GM13977 (cell line): ENCODE results near the gene BLACAT1.

Experiments used
- DNase-seq: peaks from one replicate; pipeline ENCODE4 v3.0.0; 2012; ENCODE audit warnings: low spot score
- in situ Hi-C: fragments of 300-500 bp; cut with MboI; formaldehyde crosslinking; loops from one replicate; pipeline ENCODE4 v1.12.0; 2022; ENCODE audit warnings: low sequenced_read_pairs, low pct_unique_long_range_greater_than_20kb, mixed read lengths, inconsistent platforms; ENCODE audit not compliant: unreplicated experiment
- TF ChIP-seq, protein P1 (sequence below): IDR thresholded peaks from 2 replicates; pipeline ENCODE4 v1.5.1; 2012; ENCODE audit warnings: mild to moderate bottlenecking, control low read depth; ENCODE audit not compliant: insufficient read depth; ENCODE audit errors: extremely low read depth, missing control alignments

The BLACAT1 gene

DNA sequence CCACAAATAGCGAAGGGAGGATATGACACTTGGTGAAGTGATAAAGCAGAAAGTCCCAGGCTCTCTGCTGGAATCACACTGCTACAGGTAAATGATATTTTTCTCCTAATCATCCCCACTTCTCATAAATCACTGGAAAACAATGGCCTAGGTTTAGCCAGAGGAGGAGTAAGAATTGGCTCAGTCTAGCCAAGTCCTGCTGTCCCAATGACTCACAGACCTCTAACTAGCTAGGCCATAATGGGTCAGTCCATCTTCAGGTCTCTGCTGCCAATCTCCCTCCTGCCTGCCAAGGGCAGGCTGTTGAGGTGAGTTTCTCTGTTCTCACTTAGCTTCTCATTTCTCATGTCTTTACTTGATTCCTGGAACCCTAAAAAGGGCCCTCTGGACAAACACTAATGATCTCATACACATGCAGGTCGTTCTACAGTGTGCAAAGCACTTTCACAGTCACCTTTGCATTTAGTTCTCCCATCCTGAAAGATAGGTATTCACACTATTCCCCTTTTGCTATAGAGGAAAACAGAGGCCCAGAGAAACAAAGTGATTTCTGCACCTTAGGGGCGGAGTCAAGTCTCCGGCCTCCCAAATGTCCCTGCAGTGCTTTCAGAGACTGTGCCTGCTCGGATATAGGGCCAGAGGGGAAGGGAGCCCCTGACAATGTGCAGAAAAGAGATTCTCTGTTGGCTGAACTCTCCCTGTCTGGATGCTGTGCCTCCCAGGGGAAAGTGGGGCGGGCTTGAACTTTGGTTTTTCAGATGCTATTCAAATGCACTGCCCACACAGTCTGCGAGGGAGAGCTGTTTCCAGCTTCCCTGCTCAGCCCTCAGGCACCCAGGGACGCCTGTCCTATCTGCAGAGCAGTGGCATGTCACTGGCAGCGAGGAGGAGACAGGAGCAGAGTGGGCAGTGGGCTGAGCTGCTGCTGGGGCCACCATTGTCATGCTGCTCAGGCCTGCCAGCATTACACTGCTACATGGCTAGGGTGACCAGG, 44.7 kb upstream of the BLACAT1 start:
- in situ Hi-C loops = no loop called here
- TF ChIP-seq, protein P1, sequence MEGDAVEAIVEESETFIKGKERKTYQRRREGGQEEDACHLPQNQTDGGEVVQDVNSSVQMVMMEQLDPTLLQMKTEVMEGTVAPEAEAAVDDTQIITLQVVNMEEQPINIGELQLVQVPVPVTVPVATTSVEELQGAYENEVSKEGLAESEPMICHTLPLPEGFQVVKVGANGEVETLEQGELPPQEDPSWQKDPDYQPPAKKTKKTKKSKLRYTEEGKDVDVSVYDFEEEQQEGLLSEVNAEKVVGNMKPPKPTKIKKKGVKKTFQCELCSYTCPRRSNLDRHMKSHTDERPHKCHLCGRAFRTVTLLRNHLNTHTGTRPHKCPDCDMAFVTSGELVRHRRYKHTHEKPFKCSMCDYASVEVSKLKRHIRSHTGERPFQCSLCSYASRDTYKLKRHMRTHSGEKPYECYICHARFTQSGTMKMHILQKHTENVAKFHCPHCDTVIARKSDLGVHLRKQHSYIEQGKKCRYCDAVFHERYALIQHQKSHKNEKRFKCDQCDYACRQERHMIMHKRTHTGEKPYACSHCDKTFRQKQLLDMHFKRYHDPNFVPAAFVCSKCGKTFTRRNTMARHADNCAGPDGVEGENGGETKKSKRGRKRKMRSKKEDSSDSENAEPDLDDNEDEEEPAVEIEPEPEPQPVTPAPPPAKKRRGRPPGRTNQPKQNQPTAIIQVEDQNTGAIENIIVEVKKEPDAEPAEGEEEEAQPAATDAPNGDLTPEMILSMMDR = no peak
- no peak for DNase-seq

DNA sequence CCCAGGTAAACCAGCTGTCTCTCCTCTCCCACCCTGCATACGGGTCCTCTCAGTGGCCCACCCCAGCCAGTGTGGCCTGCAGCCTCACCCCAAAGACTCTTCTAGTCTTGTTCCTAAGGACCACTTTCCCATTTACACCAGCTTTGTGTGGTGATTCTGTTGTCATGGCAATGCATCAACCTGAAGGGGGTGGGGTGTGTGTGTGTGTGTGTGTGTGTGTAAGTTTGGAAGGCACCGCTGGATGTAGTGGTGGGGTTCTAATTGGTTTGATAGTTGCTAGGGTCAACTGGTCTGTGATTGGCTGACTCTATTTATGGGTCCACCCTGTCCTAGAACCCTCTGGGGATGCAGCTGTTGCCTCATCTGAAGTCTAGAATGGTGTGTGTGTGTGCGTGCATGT, 43.9 kb upstream of the BLACAT1 start:
- TF ChIP-seq, protein P1 = no peak
- in situ Hi-C loops = no loop called here
- DNase-seq = no peak

DNA sequence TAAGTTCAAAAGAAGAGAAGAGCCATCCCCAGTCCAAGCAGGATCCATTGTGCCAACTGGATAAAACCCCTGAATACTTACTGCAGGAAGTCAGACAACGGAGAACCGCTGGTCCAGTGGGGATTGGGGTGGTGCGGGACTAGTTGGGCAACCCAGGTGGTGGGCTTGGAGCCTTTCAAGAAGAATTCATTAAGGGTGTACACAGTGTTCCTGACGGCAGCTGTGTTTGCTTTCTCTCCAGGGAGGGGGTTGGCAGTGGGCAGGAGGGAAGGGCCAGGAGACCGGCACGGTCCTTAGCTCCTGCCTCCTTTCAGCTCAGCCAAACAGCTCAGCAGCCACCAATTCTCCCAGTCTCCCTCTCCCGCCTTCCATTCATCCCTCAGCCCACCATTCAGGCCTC, 41.5 kb upstream of the BLACAT1 start:
- DNase-seq = no peak
- in situ Hi-C loops = no loop called here
- TF ChIP-seq, protein P1 = no peak

DNA sequence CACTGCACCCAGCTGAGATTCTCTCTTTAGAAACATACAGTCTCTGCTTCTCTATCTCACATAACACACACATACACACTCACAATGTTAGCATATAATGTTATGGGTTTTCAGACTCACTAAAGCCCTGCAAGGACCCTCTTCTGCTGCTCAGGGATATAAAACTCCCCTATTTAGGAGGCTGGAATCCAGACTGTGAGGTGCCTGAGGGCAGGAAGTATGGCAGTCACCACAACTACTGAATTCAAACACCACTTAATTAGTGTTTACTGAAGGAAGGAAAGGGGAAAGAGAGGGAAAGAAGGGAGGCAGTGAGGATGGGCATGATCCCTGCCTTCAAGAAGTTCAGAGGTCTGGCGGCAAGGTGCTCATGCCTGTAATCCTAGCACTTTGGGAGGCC, 40.8 kb upstream of the BLACAT1 start:
- TF ChIP-seq, protein P1 = no peak
- no peak for DNase-seq
- in situ Hi-C loops = no loop called here

DNA sequence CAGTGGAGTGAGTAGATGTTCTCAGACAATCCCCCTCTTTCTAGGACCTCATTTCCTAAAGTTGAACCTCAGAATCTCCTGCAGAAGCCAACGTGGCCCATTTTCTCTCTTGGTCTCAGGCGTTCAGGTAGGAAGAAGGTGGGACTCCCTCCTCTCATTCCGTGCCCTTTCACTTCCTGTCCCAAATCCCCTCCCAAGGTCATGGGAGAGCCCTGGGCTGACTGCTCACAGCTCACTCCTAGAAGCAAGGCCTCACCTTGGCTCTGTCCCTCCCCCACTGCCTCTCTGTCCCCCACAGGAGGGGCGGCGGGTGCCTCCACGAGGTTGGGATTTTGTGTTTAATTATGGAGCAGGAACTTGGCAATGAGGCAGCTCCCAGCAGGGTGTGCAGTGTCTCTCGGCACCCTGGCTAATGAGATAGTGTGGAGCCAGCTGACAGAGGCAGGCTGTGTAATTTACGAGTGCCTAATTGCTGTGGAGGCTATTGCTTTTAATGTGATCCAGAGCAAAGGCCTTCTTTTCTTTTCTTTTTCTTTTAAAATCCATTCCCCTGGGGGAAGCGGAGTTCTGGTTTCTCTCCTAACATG, 39.5 kb upstream of the BLACAT1 start:
- DNase-seq = no peak
- TF ChIP-seq, protein P1 = no peak
- in situ Hi-C loops = no loop called here

DNA sequence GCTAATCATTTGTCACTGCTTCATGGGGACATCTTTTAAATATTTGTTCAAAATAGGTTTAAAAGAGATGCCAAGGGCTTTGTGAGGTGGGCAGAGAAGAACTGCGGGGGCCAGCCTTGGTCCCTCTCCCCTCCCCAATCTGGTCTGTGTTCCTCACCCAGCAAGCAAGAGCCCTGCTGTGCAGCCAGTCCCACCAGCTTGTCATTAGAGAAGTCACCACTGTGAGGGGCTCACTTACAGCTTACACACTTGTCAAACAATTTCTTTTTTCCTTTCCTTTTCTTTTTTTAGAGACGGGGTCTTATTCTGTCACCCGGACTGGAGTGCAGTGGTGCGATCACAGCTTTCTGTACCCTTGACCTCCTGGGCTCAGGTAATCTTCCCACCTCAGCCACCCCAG, 38.3 kb upstream of the BLACAT1 start:
- TF ChIP-seq, protein P1 = no peak
- no peak for DNase-seq
- in situ Hi-C loops = no loop called here
